Lower leg skin (tissue), 3 donors: ENCODE results near the gene ZBED4.

Experiments used
- CTCF ChIP-seq, 3 donors: fragments of 450-650 bp; IDR thresholded peaks; one replicate each; pipeline ENCODE4 v1.5.1; 2016; ENCODE audit warnings: antibody characterized with exemption in 3 of 3, mild to moderate bottlenecking in 3 of 3, moderate library complexity in 2 of 3
- POLR2A ChIP-seq, 2 donors: fragments of 450-650 bp; IDR thresholded peaks; one replicate each; pipeline ENCODE4 v1.6.1; 2016 to 2017; ENCODE audit warnings: antibody characterized with exemption in 2 of 2, mild to moderate bottlenecking in 1 of 2, moderate library complexity in 1 of 2

GRCh38 chr22:49899530-49899929, 45.9 kb downstream of the ZBED4 start:
- TF ChIP-seq CTCF (IDR thresholded peaks at IDR 0.05) (no peak), POLR2A (IDR thresholded peaks at IDR 0.05) (no peak)
